Stimulated activated CD8-positive, alpha-beta memory T cell treated with anti-CD3 and anti-CD28 coated beads, Interleukin-12 subunit alpha, Interleukin-12 subunit beta, amount 100 ng/mL, for 1 hour (primary cell): ENCODE data around the gene RPS6KL1.
A peak's percentile ranks its signal among the peaks of the same experiment; 100 is the strongest.

Experiments used
- DNase-seq: peaks from one replicate; pipeline ENCODE4 v3.0.0-alpha.2; 2020; ENCODE audit warnings: low read depth

The RPS6KL1 gene

DNA sequence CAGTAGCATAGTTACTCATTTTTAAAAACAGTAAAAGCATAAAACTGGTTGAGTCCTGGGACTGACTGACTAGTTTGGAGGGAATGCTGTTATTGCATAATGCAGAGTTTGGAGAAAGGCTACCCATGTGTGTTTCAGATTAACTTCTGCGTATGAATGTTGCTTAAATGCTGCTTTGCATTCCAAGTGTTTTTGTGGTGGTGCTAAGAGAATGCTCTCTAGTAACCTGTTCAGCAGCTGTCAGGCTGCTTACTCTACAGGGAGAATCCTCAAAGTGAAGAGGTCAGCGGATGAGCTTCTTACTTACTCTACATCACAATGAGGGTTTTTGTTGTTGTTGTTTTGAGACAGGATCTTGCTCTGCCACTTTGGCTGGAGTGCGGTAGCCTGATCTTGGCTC is 37.1 kb downstream of the RPS6KL1 start:
- DNase-seq = no peak

- peak; percentile 32 for DNase-seq
Observed at GRCh38 chr14:74882103-74882920, 40.7 kb downstream of the RPS6KL1 start.

DNA sequence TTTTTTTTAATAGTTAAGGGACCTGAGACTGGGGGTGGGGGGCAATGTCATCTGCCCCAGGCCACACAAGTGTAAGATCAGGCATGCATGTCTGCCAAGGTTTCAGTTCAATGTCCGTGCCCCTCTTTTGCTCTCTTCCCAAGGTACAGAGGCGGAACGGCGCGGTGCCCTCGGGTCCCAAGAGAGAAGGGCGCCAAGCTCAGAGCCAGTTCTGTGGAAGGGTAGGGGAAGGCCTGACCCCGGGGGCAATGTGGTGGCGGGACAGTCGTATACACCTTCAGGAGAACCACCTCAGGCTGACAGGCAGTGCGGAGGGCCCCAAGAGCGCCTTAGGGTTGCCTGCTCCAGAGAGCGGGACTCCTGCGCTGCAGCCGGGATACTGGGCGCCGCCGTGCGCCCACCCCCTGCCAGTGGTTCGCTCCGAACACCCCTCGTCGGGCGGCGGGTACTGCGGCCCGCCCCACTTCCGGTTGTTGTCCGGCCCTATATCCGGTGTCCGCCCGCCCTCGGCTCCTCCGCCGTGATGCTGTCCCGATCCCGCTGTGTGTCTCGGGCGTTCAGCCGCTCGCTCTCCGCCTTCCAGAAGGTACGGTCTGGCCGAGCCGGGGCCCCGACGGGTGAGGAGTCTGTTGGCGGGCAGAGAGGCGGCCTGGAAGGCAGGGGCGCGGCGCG is 41.5 kb downstream of the RPS6KL1 start, which contains the start of gene DLST:
TSS of gene DLST (plus strand) at position 486 of the 672 bp plus-strand sequence. CDS start at position 524, 38 bp downstream.
- DNase-seq = peak; percentile 77

DNA sequence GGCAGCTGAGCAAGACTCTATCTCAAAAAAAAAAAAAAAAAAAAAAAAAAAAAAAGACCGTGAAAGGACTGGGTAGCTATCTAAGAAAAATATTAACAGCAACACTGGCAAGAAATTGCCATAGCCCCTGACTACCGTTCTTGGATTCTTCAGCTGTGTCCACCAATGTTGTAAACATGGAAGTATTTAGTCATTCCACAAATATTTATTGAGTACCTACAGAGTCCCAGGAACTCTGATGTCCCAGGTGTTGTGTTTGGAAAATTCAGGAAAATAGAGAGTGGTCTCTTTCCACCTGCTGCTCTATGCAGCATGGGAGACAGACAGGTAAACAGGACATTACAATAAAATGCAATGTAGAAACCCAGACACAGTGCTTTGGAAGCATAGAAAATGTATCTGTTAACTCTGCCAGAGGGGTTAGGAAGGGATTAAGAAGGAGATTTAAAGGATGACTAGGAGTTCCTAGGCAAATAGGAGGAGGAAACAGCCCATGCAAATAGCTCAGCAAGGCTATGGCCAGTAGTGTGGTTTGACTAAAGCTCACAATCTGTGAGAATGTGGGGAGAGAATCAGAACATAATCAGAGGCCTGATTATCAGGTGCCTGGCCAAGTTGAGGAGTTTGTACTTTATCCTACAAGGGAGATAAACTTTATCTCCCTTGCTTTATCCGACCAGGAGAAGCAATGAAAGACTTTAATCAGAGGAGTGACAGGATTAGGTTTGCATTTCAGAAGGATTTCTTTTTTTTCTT is 43.5 kb downstream of the RPS6KL1 start:
- no peak for DNase-seq

DNA sequence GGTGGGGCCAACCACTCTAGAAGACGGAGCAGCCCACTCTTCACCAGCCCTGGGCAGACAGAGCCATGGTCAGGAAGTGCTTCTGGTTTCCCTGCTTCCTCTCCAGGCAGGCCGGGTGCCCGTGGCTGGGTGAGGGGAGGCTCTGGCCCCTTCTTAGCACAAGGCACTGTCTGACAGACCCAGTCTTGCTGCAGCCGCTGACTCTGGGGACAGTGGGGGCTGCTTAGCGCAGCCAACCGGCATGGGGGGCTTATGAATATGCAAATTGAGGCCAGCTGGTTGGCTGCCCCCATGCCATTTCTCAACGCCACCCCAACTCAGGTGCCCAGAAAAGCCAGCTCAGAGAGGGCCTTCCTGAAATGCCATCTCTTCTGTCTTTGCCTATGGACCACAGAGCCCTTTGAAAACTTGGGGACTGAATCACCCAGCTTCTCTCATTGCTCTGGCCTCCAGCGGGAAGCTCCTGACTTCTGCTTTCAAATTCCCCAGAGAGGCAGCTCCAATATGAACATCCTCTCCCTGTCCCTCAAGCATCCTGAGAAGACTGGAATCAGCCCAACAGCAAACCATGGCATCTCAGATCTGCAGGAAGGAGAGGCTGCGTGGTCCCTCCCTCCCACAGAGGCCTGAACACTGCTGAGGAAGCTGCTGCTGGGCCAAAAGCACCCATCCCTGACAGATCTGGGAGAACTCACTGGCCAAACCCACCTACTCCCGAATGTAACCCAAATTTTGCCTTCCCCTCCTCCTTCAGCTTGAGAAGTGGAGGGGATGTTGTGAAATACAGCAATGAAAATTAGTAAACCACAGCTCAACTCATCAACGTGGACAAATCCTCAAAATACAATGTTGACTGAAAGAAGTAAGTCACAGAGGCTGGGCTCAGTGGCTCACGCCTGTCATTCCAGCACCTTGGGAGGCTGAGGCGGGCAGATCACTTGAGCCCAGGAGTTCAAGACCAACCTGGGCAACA is 46.8 kb downstream of the RPS6KL1 start, which contains the start of gene PROX2:
TSS of gene PROX2 (minus strand) at position 205 of the 973 bp plus-strand sequence. CDS start 12,311 bp downstream, outside the sequence.
- DNase-seq = peak; percentile 11

DNA sequence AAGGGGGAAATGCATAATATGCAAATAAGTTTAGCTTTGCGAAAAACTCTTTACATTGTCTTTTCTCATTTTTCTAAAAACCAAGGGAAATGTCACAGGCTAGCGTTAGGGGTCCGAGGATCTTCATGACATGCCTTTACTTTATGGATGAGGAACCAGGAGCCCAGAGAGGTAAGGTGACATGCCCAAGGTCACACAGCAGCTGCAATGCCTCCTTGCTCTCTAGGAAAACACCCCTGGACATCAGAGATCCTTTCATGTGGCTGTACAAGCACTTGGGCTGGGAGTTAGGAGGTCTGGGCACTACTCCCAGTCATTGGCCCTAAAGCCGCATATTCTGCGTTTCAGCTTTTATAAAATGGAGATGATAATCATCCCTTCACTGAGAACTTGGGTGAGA is 47.9 kb downstream of the RPS6KL1 start:
- DNase-seq = no peak

GRCh38 chr14:74871819-74872218 is 51.2 kb downstream of the RPS6KL1 start:
- no peak for DNase-seq

- DNase-seq = no peak
Observed at GRCh38 chr14:74868739-74869138, 54.3 kb downstream of the RPS6KL1 start.

GRCh38 chr14:74867673-74868072 is 55.4 kb downstream of the RPS6KL1 start:
- peak; percentile 32 for DNase-seq

DNA sequence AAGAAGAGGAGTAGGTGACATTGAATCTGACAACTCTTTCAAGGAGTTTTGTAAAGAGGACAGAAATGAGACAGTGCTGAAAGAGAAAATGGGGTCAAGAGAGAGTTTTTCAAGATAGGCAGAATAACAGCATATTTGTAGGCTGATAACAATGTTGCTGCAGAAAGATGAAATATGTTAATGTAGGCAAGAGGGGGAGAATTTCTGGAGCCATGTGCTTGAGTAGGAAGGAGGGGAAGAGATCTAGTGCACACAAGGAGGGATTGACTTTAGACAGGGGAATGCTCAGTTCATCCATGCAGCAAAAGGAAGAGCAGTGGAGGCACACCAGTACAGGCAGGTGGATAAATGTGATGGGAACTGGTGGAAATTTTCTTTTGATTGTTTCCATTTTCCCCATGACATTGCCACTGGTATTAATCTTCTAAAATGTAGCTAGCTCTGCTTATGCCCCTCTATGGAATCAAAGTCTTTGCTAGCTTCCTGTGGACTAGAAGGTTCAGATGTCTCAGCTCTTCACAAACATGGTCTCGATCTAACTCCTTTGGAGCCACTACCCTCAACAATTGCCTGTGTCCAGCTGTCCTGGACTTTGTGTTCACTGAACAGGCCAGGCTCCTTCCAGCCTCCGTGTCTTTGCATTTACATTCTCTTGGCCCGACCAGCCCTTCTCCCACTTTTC is 56.2 kb downstream of the RPS6KL1 start:
- no peak for DNase-seq

GRCh38 chr14:74865156-74865555 is 57.9 kb downstream of the RPS6KL1 start:
- no peak for DNase-seq

- DNase-seq = no peak
Observed at GRCh38 chr14:74864198-74864597, 58.9 kb downstream of the RPS6KL1 start.

DNA sequence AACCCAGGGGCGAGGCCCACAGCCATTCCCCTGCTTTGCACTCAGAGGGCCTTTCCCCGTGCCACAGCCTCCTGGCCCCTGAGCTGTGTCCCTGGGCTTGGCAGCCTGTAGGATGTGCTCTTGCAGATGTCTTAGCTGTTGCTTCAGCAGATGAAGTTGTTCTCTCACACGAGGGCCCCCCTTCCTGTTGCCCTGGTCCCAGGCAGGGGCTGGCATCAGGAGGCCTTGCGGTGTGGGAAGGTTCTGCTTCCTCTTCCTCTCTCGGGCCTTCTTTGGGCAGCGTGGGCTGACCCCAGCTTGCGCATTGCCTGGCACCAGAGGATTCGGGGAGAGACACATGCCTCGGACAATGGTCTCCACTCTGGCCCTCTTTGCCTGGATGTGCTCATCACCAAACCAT is 59.8 kb downstream of the RPS6KL1 start:
- DNase-seq = no peak

- no peak for DNase-seq
Observed at GRCh38 chr14:74861734-74862090, 61.3 kb downstream of the RPS6KL1 start.

DNA sequence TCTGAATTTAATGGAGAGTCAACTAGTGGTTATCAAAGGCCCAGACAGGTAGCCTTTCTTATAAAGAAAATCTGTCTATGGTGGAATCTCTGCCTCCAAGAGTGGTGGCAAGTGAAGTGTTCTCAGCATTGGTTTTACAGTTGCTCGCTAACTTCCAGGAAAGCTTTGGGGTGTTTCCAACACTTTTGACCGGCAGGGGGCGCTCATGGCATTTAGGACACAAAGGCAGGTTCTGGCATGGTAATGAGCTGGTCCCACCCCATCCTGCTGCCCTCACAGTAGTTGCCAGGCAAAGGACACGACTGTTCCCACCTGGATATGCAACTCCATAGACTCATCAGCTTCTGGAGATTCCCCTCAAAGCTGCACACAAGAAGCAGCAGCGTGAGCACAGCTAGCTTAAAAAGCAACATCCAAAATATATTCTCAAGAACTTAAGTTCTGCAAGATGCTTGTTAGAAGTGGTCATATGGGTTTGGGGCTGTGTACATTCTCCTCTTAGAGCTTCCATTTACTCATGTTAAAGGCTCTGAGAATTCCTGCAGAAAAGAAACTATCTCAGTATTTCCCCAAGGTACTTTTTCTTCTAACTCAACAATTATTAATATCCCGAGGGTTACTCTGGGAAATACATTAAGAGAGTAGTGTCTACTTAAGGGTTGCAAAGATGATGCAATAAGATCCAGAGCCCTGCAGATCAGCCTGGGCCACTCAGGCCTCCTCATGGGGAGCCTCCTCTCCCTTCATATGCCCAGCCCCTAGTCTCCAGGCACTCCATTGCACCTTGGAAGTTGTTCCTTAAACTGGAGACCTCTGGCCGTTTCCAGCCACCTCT is 61.9 kb downstream of the RPS6KL1 start:
- peak; percentile 95 for DNase-seq

GRCh38 chr14:74859757-74860552 is 63.1 kb downstream of the RPS6KL1 start:
- no peak for DNase-seq

GRCh38 chr14:74858022-74858421 is 65.0 kb downstream of the RPS6KL1 start:
- DNase-seq = no peak

DNA sequence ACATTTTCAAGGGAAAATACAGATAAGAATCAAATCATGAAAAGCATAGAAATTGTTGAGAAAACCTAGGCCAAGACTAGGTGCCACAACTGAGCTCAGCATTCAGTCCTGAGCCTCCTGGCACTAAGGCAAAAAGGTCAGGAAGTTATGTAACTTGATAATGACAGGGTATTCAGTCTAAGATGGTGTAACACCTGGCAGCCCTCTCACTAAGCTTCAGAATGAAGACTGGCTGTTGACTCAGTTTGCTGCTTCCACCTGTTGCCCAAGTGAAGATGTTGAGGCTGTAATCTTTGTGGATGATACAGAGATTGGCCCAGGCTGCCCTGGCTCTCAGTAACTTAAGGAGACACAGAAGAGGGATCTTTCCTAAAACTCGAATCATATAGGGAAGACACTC is 66.7 kb downstream of the RPS6KL1 start:
- DNase-seq = no peak

DNA sequence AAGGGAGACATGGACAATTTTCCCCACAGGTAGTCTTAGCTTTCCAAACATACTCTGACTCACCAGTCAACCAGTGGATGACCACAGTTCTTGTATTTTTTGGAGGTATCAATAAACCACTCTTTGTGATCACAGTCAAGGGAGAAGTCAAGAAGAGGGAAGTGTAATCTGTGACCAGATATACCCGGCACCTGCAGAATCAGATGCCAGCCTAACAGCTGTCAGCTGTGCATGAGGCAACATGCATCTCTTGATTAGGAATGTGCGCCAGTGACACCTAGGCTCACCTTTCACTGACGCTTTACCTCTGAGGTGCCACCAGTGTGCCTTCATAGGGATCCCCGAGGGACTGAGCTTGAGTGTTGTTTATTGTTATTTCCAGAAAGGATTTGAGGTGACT is 67.1 kb downstream of the RPS6KL1 start:
- no peak for DNase-seq
